Activated CD4-positive, alpha-beta T cell treated with anti-CD3 and anti-CD28 coated beads, Interleukin-2, amount 50 U/mL, for 16 hours (primary cell): Measurements from ENCODE around the gene MRGPRG.
"Not testable (repeated sequence)": the region's sequence is repeated elsewhere in the genome, so short reads cannot be mapped to it uniquely, and the experiment has no call there.

Experiments used
- DNase-seq: peaks from one replicate; pipeline ENCODE4 v3.0.0-alpha.2; 2020

Gene MRGPRG

GRCh38 chr11:3218483-3219280 is at the start of gene MRGPRG:
MRGPRG (minus strand) TSS chr11:3218813; CDS start chr11:3218813, 0 bp downstream.
- DNase-seq = no peak

DNA sequence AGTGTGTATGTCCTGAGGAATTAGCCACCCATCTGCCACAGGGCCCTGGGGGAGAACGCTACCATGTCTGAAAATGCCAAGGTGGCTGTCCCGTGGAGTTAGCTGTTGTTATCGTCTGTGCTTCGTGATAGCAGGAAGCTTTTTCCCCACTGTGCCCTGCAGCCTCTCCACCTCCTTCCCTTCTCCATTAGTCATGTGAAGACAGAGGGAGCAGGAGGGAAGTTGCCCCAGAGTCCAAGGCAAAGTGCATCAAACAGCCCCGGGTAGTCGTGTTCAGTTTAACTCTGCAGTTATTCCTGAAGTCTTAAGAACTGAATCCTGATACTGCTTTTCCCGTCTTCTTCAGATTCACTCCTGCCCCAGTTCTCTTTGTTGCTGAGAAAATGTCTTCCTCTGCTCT is 43.9 kb upstream of the MRGPRG start:
- DNase-seq = not testable (repeated sequence)

GRCh38 chr11:3261831-3262230 is 43.2 kb upstream of the MRGPRG start:
- DNase-seq = not testable (repeated sequence)

GRCh38 chr11:3257509-3257908 is 38.9 kb upstream of the MRGPRG start:
- not testable (repeated sequence) for DNase-seq

- DNase-seq = not testable (repeated sequence)
These were observed 36.6 kb upstream of the MRGPRG start for GRCh38 chr11:3255241-3255640.

DNA sequence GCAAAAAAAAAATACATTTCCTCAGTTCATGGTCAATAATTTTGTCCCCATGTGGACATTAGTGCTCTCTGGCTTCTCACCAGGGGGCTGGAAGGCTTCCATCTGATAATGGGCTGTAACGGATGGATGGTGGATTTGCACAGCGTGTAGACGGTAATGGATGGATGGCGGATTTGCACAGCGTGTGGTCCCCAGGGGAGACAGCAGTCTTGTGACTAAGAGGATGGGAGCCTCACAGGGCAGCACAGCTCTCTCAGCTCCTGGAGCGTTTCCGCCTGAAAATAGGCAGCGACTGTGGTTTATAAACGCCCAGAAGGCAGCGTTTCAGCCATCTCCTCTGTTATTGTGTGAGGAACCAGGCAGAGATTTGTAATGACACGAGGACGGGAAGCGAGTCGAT is 36.2 kb upstream of the MRGPRG start:
- DNase-seq = not testable (repeated sequence)

DNA sequence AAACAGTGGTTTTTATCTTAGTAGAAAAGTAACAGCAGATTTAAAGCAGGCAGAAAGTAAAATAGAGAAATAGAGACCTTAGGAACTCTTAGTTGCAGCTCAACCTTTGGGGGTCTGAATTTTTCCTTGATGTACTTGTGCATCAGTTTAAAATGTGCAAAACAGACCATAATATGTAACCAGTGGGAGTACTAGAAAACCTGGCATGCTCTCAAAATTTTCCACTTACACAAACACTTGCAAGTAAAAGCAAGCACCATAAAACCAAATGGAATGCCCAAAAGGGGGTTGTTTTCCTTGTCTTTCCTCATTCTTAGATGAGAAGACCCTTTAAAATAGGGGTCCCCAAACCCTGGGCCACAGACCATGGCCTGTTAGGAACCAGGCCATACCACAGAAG is 26.5 kb upstream of the MRGPRG start:
- no peak for DNase-seq

DNA sequence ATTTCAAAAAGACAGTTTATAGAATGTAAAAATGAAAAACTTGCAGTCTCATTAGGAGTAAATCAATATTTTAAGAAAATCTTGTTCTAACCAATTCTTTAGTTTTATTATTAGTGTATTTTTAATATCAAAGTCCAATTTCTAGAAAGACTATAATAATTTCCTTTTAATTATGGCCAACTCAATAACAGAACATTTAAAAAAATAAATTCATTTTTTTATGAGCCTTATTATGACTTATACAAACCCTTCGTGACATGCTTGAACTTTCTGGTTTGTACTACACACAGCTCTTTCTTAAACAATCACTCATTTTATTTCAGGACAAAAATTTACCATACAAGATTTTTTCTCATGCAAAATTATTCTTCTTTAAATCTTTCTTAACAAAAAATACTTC is 25.3 kb upstream of the MRGPRG start:
- DNase-seq = no peak

DNA sequence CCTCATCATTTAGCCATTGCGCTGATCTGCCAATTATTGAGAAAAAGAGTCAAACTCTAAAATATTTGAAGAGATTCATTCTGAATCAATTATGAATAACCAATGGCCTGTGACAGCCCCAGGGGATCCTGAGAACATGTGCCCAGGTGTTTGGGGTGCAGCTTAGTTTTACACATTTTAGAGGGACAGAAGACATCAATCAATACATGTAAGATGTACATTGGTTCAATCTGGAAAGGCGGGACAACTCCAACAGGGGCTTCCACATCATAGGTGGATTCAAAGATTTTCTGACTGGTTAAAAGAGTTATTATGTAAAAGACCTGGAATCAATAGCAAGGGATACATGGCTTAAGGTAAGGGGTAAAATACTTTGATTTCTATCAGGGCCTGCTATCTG is 18.5 kb upstream of the MRGPRG start:
- DNase-seq = no peak

DNA sequence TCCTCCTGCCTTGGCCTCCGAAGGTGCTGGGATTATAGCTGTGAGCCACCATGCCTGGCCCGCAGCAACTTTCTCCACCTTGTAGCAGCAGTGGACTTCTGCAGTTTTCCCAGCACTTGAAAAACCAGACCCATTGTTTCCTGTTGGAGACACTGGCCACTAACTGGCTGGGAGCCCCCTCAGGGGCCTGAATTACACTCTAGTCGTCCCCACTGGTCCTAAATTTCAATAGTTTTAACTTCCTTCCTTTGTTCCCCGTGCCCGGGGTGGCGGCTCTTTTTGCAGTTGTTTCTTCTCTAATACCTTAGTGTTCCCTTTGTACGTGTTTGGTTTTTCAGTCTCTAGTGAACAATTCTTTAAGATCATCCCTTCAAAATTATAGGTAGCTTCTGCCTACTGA is 16.2 kb upstream of the MRGPRG start:
- no peak for DNase-seq

DNA sequence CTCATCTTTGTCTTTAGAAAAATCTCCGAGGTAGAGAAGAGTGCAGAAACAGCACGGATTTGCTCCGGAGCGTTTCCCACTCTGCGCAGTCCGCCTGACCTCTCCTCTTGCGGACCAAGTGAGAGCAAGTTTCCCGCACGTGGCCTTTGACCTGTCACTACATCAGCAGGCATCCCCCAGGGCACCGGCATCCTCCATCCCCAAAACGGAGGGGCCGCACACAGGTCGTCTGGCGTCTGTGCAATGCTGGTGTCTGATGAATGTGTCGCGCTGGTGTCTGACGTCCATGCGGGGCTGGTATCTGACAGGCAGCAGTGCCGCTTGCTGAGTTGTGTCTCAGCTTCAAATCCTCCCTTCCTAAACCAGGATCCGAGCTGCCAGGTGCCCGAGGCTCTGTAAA is 14.3 kb upstream of the MRGPRG start:
- DNase-seq = no peak

DNA sequence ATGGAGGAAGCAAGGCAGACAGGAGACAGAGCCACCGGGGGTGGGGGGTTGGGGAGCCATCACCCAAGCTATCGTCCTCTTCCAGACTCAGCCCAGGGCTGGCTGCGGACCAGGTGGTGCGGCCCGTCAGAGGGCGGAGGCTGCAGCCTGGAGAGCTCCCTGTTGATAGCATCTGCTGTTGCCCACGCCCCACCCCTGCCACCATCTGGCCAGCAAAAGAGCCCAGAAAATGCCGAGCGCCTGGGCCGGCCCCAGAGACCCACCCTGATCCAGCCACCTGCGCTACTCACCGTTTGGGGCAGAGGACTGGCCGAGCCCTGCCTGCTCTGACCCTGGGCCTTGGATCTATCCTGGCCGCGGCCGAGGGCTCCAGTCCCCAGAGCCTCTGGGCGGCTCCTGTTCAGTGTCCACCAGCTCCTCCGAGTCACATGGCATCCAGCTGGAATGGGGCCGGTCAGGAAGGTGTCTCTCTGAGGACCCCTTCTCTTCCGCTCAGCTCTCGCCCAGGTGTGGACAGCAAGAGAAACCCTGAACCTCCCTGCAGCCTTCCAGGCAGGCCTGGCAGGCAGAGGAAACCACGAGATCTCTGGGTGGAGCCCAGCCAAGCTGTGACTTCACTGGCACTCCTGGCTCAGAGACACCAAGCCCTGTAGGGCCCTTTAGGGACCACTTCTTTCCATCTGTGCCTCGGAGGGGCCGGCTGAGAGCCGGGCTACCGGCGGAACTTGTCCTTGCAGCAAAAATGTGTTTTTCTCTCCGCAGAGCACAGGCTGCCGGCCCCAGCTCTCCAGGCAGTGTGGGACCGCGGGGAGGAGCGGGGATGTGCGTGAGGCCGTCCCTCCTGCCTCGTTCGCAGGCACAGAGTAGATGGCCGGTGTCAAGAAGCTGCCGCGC is 13.5 kb upstream of the MRGPRG start, which contains the start of gene MRGPRE:
Gene MRGPRE, minus strand, starts transcription at position 567 of the 894 bp plus-strand sequence. CDS start 3,618 bp downstream, outside the sequence.
- DNase-seq = no peak

DNA sequence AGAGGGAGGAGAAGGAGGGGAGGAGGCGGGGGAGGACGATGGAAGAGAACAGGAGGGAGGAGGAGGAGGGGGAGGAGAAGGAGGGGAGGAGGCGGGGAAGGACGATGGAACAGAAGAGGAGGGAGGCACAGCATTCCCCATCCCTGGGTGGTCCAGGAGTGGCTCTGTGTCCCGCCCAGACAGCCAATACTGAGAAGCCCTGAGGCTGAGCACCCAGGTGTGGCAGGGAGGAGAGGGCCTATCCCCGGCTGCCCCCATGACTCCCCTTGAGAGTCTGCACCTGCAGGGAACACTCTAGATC is 12.9 kb upstream of the MRGPRG start:
- DNase-seq = no peak

DNA sequence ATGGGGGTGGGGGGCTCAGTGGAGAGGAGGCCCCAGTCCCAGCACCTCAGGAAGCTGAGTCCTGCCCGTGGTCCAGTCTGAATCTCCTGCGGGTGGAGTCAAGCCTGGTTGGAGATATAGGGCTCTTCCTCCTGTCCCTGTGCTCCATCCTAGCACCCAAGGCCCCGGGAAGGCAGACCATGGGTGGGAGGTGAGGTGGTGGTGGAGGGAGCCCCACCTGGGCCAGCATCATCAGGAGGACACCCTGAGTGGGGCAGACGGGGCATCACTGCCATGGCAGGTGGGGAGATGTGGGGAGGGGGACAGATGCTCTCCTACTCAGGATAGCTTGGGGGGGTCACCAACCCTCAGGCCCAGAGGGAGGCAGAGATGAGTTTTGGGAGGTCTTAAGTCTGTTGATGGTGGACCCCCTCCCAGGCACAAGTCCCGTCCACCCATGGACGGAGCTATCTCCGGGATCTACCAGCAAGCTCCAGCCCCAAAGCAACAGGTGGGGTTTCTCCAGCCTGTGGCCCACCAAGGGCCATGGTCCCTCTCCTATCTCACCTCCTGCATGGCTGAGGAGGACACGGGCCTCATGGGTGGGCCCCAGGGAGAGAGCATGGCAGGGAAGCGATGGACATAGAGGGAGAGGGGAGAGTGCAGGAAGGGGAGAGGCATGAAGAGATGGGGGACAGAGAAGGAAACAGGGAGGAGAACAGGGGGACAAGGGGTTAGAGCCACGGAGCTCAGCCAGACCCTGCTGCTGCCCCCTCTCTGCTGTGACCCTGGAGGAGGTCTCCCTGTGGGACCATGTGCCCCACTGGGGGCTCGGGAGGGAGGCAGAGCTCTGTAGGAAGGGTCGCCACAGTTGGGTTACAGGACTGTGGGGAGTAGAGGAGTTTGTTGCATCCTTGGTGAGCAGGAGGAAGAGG is 12.3 kb upstream of the MRGPRG start:
- no peak for DNase-seq

GRCh38 chr11:3229673-3230630 is 11.3 kb upstream of the MRGPRG start:
- DNase-seq = no peak

DNA sequence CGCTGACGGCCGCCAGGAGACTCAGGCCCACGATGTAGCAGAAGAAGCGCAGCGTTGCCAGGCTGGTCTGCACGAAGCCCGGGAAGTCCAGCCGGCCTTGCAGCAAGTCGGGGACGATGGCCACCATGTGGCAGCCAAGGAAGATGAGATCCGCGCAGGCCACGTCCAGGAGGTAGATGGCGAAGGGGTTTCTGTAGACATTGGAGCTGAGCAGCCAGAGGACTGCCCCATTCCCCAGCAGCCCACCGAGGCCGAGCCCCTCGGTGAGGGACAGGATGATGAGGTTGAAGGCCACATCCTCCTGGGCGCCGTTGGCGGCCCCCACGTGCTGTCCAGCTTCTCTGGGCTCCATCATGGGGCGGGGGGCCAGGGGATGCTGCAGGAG is 9.8 kb upstream of the MRGPRG start:
- DNase-seq = no peak

GRCh38 chr11:3227568-3228444 is 9.2 kb upstream of the MRGPRG start:
- no peak for DNase-seq

GRCh38 chr11:3226846-3227567 is 8.4 kb upstream of the MRGPRG start:
- no peak for DNase-seq

DNA sequence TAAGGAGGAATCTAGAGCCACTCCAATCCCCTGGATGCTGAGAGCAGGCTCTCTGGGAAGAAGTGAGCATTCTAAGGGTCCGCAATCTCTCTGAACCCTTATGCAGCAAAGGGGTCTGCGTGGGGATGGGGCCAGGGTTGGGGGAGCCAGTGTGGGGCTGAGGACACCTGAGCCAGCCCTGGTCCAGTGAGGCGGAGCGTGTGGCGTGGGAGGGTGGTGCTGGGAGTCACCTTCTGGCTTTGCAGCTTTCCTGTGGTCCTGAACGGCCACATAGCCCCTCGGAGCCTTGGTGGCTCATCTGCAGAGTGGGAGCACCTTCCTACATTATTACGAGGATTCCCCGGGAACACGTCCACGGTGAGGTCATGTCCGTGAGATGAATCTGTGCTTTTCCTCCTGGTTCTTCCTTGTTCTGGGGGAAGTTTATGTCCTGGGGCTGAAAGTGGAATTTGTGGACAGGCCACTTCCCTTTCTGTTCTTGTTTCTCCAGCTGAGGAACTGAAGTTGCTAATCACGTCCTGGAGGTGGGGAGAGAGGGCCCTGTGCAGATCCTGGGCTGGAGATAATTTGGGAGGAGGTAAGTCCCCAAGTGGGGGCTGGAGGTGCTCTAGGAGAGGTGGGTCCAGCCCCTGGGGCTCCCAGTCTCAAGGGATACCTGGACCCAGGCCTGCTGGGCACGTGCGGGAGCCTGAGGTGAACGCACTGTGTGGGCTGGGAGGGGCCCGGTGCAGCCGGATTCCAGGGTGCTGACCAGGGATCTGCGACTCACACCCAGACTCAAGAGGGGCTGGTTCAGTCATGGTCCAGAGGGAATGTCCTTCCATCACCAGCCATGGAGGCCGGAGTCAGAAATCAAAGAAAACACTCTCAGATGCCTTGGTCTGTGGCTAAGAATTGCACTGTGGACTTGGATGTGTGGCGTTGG is 7.5 kb upstream of the MRGPRG start:
- no peak for DNase-seq
